Subcutaneous adipose tissue (tissue), 4 donors: Measurements from ENCODE around the gene STARD9. TPM values are rescaled to one million over a fixed set of nuclear protein-coding genes. Genes with fewer than 3 reads are reported as not detected.

Source experiments
- CTCF ChIP-seq: fragments of 450-650 bp; IDR thresholded peaks from one replicate; pipeline ENCODE4 v1.5.1; 2016; ENCODE audit warnings: low read depth, mild to moderate bottlenecking, control low read depth, antibody characterized with exemption, moderate library complexity
- total RNA-seq, 4 donors: library from RNA; depleted of rRNA; stranded (reverse); fragments of >200 nt; gene quantifications; one replicate each; pipeline ENCODE4 v1.1.0, GENCODE V29; 2016

Gene STARD9
- total RNA-seq, 4 donors from 2014 or later: 25.6 to 79.5 (median 39.8) TPM

DNA sequence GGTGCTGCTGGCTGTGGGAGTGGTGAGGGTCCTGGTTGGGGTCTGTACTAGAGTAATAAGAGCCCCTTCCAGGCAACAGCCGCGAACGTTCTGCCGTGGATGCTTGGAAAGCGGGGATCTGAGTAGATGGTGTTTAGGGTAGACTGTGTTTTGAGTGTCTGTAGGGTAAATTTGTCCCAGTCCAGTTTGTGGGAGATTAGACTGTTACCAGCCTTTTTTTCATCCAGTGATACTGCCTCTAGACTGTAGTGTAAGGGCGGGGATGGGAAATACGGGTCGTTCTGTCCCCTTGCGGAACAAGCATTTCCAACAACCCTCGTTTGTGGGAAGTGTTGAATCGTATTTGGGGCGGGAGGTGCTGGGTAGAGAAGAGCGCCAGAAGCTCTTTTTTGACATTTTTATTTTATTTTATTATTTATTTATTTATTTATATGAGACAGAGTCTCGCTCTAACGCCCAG lies 26.3 kb upstream of the STARD9 start:
- TF ChIP-seq CTCF: no peak

DNA sequence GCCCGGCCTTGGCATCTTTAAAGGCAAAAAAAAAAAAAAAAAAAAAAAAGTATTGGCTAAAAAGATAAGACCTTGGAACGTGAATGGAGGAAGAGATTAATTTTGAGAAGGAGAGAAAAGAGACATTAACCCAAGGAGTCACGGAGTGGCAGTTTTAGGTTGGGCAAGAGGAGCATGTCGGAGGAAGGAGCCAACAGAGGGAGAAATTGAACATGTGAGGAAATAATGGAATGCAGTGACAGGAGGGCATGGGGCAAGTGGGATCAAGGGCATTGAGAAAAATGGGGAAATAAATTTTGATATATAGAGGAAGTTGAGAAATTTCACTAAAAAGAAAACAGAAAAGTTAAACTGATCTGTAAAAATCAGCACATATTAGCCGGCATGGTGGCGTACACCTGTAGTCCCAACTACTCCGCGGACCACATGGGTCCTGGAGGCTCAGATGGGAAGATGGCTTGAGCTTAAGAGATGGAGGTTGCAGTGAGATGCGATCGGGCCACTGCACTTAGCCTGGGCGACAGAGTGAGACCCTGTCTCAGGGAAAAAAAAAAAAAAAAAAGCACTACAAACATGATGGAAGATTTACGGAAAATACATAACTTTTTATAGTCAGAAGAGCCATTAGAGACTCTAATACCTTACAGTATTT lies 25.5 kb upstream of the STARD9 start:
- no peak for TF ChIP-seq CTCF

DNA sequence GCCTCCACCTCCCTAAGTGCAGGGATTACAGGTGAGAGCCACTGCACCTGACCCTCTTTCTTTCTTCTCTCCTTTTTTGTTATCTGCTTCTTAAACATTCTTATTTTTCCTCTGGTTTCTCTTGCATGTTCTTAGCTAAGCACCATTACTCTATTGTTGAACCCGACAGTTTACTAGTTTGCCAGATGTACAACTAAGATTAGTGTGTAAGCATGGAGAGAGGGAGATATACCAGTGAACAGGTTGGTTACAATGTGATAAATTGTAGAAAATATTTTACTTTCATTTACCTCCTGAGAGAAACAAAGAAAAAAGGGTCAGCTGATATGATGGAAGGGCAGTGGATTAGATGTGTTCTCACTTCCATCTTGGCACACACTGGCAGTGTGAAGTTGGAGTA lies 21.9 kb upstream of the STARD9 start:
- TF ChIP-seq CTCF: no peak

DNA sequence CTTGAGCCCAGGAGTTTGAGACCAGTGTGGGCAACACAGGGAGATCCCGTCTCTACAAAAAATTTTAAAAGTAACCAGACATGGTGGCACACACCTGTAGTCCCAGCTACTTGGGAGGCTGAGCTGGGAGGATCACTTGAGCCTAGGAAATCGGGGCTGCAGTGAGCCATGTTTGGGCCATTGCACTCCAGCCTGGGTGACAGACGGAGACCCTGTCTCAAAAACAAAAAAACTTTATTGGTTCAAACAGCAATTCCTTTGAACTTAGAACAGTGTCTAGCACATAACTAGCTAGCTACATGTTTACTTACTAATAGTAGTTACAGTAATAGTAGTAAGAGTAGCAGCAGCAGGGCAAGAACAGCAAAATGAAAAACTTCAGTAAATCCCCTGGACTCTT lies 16.7 kb upstream of the STARD9 start:
- no peak for TF ChIP-seq CTCF

GRCh38 chr15:42576040-42576594 lies 711 bp downstream of the STARD9 start:
- no peak for TF ChIP-seq CTCF

DNA sequence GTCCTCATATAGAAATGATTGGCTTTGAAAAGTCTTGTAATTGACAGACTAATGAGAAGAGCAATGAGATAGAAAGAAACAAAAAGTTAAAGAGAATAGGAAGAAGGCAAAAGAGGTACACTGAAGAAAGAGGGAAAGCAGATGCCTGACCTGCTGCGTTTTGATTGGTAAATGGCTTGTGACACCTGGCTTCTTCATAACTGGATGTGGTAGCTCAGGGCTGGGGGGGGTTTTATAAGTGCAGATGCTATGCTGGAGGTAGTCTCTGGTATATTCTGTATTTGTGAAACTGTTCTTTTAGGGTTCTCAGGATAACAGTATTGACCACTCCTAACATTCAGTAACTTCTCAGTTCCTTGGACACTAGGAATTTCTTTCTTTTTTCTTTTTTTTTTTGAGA lies 1.4 kb downstream of the STARD9 start:
- TF ChIP-seq CTCF: no peak

DNA sequence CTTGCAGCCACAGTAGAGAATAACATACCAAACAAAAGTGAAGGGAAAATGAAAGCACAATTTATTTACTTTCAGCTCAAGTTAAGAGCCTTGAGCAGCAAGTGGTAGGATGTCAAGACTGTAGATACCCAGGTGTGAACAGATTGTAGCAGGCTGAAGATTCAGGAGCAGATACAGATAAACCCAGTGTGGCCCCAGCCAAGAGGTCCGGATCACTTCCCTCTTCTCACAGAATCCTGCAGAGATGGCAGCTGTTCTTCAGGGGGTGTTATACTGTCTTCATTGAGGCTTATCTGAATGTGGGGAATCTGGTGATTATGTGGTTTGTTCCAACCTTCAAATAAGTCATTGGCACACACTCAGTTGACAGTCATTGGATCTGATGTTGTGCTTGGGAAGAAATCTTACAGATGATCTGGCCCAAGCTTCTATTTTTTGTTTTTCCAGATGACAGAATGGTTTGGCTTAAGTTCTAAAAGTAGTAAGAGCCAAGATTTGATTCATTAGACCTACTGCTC lies 2.2 kb downstream of the STARD9 start:
- no peak for TF ChIP-seq CTCF
